KMS-11 (cell line): Measurements from ENCODE around the gene SVOPL.

Source experiments
- H2AFZ ChIP-seq: fragments of 200-600 bp; sonication (generic); 2 replicates; pipeline ENCODE4 v1.6.1; 2016; ENCODE audit warnings: antibody characterized with exemption, mixed run types, low read depth
- H3K27ac ChIP-seq: fragments of 200-600 bp; sonication (generic); 2 replicates; pipeline ENCODE4 v1.6.1; 2016; ENCODE audit warnings: mild to moderate bottlenecking, mixed run types
- H3K27me3 ChIP-seq: fragments of 200-600 bp; sonication (generic); 2 replicates; pipeline ENCODE4 v1.6.1; 2017; ENCODE audit warnings: mild to moderate bottlenecking, low read depth, mixed run types, moderate library complexity; ENCODE audit not compliant: insufficient read depth
- H3K36me3 ChIP-seq: fragments of 200-600 bp; sonication (generic); 2 replicates; pipeline ENCODE4 v1.6.1; 2017; ENCODE audit warnings: mild to moderate bottlenecking, mixed run types; ENCODE audit not compliant: insufficient read depth
- H3K4me1 ChIP-seq: fragments of 200-600 bp; sonication (generic); 2 replicates; pipeline ENCODE4 v1.6.1; 2016; ENCODE audit warnings: mild to moderate bottlenecking, low read depth, mixed run types; ENCODE audit not compliant: poor library complexity, severe bottlenecking
- H3K4me2 ChIP-seq: fragments of 200-600 bp; sonication (generic); 2 replicates; pipeline ENCODE4 v1.7.0; 2016; ENCODE audit warnings: mild to moderate bottlenecking, mixed run types
- H3K4me3 ChIP-seq: fragments of 200-600 bp; sonication (generic); IDR thresholded peaks from 2 replicates; pipeline ENCODE4 v1.6.1; 2017; ENCODE audit warnings: low read depth, low read length, mixed read lengths; ENCODE audit not compliant: insufficient read depth
- H3K79me2 ChIP-seq: fragments of 200-600 bp; sonication (generic); 2 replicates; pipeline ENCODE4 v1.6.1; 2016; ENCODE audit warnings: low read depth, mixed run types; ENCODE audit not compliant: insufficient read depth
- H3K9ac ChIP-seq: fragments of 200-600 bp; sonication (generic); 2 replicates; pipeline ENCODE4 v1.6.1; 2016; ENCODE audit warnings: mild to moderate bottlenecking, mixed run types
- H4K20me1 ChIP-seq: fragments of 200-600 bp; sonication (generic); 2 replicates; pipeline ENCODE4 v1.6.1; 2016; ENCODE audit warnings: mild to moderate bottlenecking, mixed run types; ENCODE audit not compliant: insufficient read depth
- CTCF ChIP-seq: fragments of 200-600 bp; sonication (generic); conservative IDR thresholded peaks from 2 replicates; pipeline ENCODE4 v1.6.1; 2017; ENCODE audit warnings: low read depth, mild to moderate bottlenecking, antibody characterized with exemption, low read length, moderate library complexity, mixed read lengths

The SVOPL gene

GRCh38 chr7:138616085-138616484 is 85.1 kb downstream of the SVOPL start:
- Histone ChIP-seq H3K4me3 (no peak overlapping the region), H3K9ac (no peak overlapping the region), H3K4me2 (no peak overlapping the region), H3K27me3 (no peaks in the 10 kb centered on the region), H2AFZ (no peak overlapping the region), H4K20me1 (no peaks in the 10 kb centered on the region), H3K4me1 (no peaks in the 10 kb centered on the region), H3K27ac (no peak overlapping the region), H3K36me3 (no peaks in the 10 kb centered on the region), H3K79me2 (no peaks in the 10 kb centered on the region)
- TF ChIP-seq CTCF = no peak

- Histone ChIP-seq H3K4me1 (no peaks in the 10 kb centered on the region), H3K27me3 (no peaks in the 10 kb centered on the region), H2AFZ (no peak overlapping the region), H4K20me1 (no peaks in the 10 kb centered on the region), H3K79me2 (no peaks in the 10 kb centered on the region), H3K4me2 (no peak overlapping the region), H3K27ac (no peak overlapping the region), H3K36me3 (no peaks in the 10 kb centered on the region), H3K9ac (no peak overlapping the region), H3K4me3 (no peak overlapping the region)
- no peak for TF ChIP-seq CTCF
Measured at GRCh38 chr7:138613630-138614029, 87.5 kb downstream of the SVOPL start.

- H3K36me3 ChIP-seq = no peaks in the 10 kb centered on the region
- H3K4me1 ChIP-seq = no peaks in the 10 kb centered on the region
- TF ChIP-seq CTCF = no peak
- no peak overlapping the region for H3K9ac ChIP-seq
- no peak overlapping the region for H3K27ac ChIP-seq
- H2AFZ ChIP-seq = no peak overlapping the region
- no peak overlapping the region for H3K4me2 ChIP-seq
- no peaks in the 10 kb centered on the region for H3K79me2 ChIP-seq
- no peaks in the 10 kb centered on the region for H3K27me3 ChIP-seq
- H4K20me1 ChIP-seq = no peaks in the 10 kb centered on the region
- H3K4me3 ChIP-seq = no peak overlapping the region
Measured at GRCh38 chr7:138610671-138611170, 90.4 kb downstream of the SVOPL start.

GRCh38 chr7:138608275-138608674 is 92.9 kb downstream of the SVOPL start:
- no peaks in the 10 kb centered on the region for H4K20me1 ChIP-seq
- no peak overlapping the region for H3K4me3 ChIP-seq
- no peak overlapping the region for H3K9ac ChIP-seq
- no peaks in the 10 kb centered on the region for H3K4me1 ChIP-seq
- no peaks in the 10 kb centered on the region for H3K27me3 ChIP-seq
- TF ChIP-seq CTCF = no peak
- no peak overlapping the region for H3K4me2 ChIP-seq
- H3K79me2 ChIP-seq = no peaks in the 10 kb centered on the region
- no peaks in the 10 kb centered on the region for H3K36me3 ChIP-seq
- H3K27ac ChIP-seq = no peak overlapping the region
- no peak overlapping the region for H2AFZ ChIP-seq
